ENCODE data around the gene KIAA1217.

KIAA1217 gene

DNA sequence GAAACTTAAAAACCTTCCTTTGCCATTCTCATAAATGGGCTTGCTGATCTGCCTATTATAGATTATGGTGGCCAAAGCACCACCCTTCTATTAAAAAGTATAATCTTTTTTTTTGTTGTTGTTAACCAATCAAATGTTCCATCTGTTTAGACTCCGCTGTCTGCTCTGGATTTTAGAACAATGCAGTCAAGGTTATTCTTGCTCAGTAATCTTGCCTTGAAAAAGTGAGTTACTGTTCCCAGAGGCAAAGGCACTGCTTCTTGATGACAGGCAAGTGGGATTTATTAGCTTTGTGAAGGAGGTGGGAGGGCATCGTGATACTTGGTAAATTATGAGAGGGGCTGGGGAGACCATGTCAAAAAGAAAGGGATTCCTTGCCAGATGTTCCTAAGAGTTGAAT lies 143.5 kb downstream of the KIAA1217 start:
- WGBS, 2 donors (ENCODE audit: extremely low coverage in 2 of 2, insufficient read length in 2 of 2, insufficient replicate concordance in 1 of 2) = no CpG with 5 or more reads among the region's 2 CpGs
- DNase-seq (ENCODE audit: low spot score) = no peak
- H3K9ac ChIP-seq (ENCODE audit: low read depth, low read length, poor library complexity) = no peak overlapping the region
- H3K79me1 ChIP-seq (ENCODE audit: low read depth, low read length) = no peaks in the 10 kb centered on the region
- peaks cover 1 to 2% of the 10 kb centered on the region in 2 donors for H3K9me3 ChIP-seq (replicated peaks in 1 of 2; ENCODE audit: control insufficient read depth in 2 of 2, insufficient read depth in 1 of 2, low read depth in 1 of 2, low read length in 2 of 2)
- H3K18ac ChIP-seq (ENCODE audit: low read length) = no peak overlapping the region
- H2BK5ac ChIP-seq (ENCODE audit: low read length) = no peak overlapping the region
- no peaks in the 10 kb centered on the region for H3K36me3 ChIP-seq (replicated peaks in 1 of 2; ENCODE audit: control insufficient read depth in 2 of 2, insufficient read depth in 2 of 2, low read length in 2 of 2)
- no peak overlapping the region for H2AFZ ChIP-seq (ENCODE audit: low read length)
- no peak overlapping the region for H3K23ac ChIP-seq (ENCODE audit: low read depth, low read length, poor library complexity)
- H3K27me3 ChIP-seq (ENCODE audit: control insufficient read depth in 3 of 3, insufficient read depth in 3 of 3, low read depth in 1 of 3, low read length in 3 of 3) = peaks cover 0 to 2% (median 0%) of the 10 kb centered on the region in 3 experiments
- H3K14ac ChIP-seq (ENCODE audit: low read length) = no peak overlapping the region
- no peak overlapping the region for H3K4me2 ChIP-seq (ENCODE audit: insufficient read depth, low read length, poor library complexity, severe bottlenecking)
- no peak overlapping the region for H2BK15ac ChIP-seq (ENCODE audit: low read length)
- no peak overlapping the region for H2BK12ac ChIP-seq (ENCODE audit: low read length)
- peaks cover 11 to 26% of the 10 kb centered on the region in 2 donors for H3K4me1 ChIP-seq (ENCODE audit: control insufficient read depth in 2 of 2, insufficient read depth in 1 of 2, low read depth in 1 of 2, low read length in 2 of 2)
- no peak overlapping the region for H2BK120ac ChIP-seq (ENCODE audit: low read depth, low read length)
- H2AK5ac ChIP-seq (ENCODE audit: low read depth, low read length) = no peak overlapping the region
- H4K91ac ChIP-seq (ENCODE audit: low read depth, low read length, poor library complexity) = no peak overlapping the region
- no peak overlapping the region for H4K8ac ChIP-seq (ENCODE audit: low read depth, low read length)
- H3K27ac ChIP-seq (replicated peaks; ENCODE audit: low read length) = no peak overlapping the region
- H3K4me3 ChIP-seq (ENCODE audit: low read length in 2 of 2) = no peak overlapping the region
- no peak overlapping the region for H3K4ac ChIP-seq (ENCODE audit: low read length)

DNA sequence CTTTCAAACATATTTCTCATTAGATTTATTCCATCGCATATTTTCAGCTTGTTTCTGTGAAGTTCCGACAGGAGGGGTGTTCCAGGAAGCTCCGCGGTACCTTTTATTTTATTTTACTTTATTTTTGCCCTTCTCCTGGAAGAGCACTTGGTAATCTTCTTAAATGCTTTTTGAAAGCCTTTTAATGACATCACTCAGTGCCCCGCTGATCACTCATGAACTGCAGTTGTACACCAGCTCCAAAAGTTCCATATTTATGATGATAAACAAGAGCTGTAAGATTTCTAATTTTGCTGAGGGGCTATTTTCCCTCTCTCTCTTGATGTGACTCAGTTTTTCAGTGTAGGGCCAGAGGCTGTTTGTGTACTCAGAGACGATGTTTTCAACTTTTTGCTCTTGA lies 144.4 kb downstream of the KIAA1217 start:
- Histone ChIP-seq H3K23ac (ENCODE audit: low read depth, low read length, poor library complexity) (no peak overlapping the region), H4K8ac (ENCODE audit: low read depth, low read length) (no peak overlapping the region), H3K4me1 (ENCODE audit: control insufficient read depth in 2 of 2, insufficient read depth in 1 of 2, low read depth in 1 of 2, low read length in 2 of 2) (peaks cover 19 to 33% of the 10 kb centered on the region in 2 donors), H3K4me2 (ENCODE audit: insufficient read depth, low read length, poor library complexity, severe bottlenecking) (no peak overlapping the region), H3K4me3 (ENCODE audit: low read length in 2 of 2) (no peak overlapping the region), H3K9me3 (replicated peaks in 1 of 2; ENCODE audit: control insufficient read depth in 2 of 2, insufficient read depth in 1 of 2, low read depth in 1 of 2, low read length in 2 of 2) (peaks cover 1 to 2% of the 10 kb centered on the region in 2 donors), H4K91ac (ENCODE audit: low read depth, low read length, poor library complexity) (no peak overlapping the region), H3K18ac (ENCODE audit: low read length) (no peak overlapping the region), H2BK12ac (ENCODE audit: low read length) (no peak overlapping the region), H3K79me1 (ENCODE audit: low read depth, low read length) (no peaks in the 10 kb centered on the region), H3K36me3 (replicated peaks in 1 of 2; ENCODE audit: control insufficient read depth in 2 of 2, insufficient read depth in 2 of 2, low read length in 2 of 2) (no peaks in the 10 kb centered on the region), H3K27me3 (ENCODE audit: control insufficient read depth in 3 of 3, insufficient read depth in 3 of 3, low read depth in 1 of 3, low read length in 3 of 3) (peaks cover 0 to 2% (median 0%) of the 10 kb centered on the region in 3 experiments), H3K14ac (ENCODE audit: low read length) (no peak overlapping the region), H3K4ac (ENCODE audit: low read length) (no peak overlapping the region), H2BK15ac (ENCODE audit: low read length) (no peak overlapping the region), H2BK120ac (ENCODE audit: low read depth, low read length) (no peak overlapping the region), H2AK5ac (ENCODE audit: low read depth, low read length) (no peak overlapping the region), H2BK5ac (ENCODE audit: low read length) (no peak overlapping the region), H3K9ac (ENCODE audit: low read depth, low read length, poor library complexity) (no peak overlapping the region), H2AFZ (ENCODE audit: low read length) (no peak overlapping the region), H3K27ac (replicated peaks; ENCODE audit: low read length) (no peak overlapping the region)
- no CpG with 5 or more reads among the region's 6 CpGs for WGBS, 2 donors (ENCODE audit: extremely low coverage in 2 of 2, insufficient read length in 2 of 2, insufficient replicate concordance in 1 of 2)
- DNase-seq (ENCODE audit: low spot score) = no peak

DNA sequence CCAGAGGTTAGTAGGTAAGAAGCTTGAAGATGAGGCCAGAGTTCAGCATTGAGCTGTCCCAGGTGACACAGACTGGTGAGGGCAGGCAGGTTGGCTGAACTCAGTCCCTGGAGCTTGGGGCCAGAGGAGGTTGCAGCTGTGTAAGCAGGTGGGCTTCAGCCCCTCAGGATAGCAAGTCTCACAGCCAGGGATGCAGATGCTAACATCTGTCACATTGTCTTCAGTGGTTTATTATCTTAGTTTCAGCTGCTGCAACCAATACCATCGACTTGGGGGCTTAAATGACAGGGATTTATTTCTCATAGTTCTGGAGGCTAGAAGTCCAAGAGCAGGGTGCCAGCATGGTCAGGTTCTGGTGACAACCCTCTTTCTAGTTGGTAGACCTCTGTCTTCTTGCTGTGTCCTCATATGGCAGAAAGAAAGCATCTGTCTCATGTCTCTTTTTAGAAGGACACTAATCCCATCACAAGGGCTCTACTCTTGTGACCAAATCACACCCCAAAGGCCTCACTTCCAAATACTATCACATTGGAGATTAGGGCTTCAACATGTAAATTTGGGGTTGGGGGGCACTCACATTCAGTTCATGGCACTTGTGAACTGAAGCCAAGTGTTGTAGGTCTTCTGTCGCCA lies 146.2 kb downstream of the KIAA1217 start:
- H4K91ac ChIP-seq (ENCODE audit: low read depth, low read length, poor library complexity) = no peak overlapping the region
- H3K4me1 ChIP-seq (ENCODE audit: control insufficient read depth in 2 of 2, insufficient read depth in 1 of 2, low read depth in 1 of 2, low read length in 2 of 2) = peaks cover 19 to 34% of the 10 kb centered on the region in 2 donors
- no peak overlapping the region for H2BK12ac ChIP-seq (ENCODE audit: low read length)
- no peaks in the 10 kb centered on the region for H3K79me1 ChIP-seq (ENCODE audit: low read depth, low read length)
- no CpG with 5 or more reads among the region's 2 CpGs for WGBS, 2 donors (ENCODE audit: extremely low coverage in 2 of 2, insufficient read length in 2 of 2, insufficient replicate concordance in 1 of 2)
- H3K23ac ChIP-seq (ENCODE audit: low read depth, low read length, poor library complexity) = no peak overlapping the region
- peak overlapping the region; percentile 49 for H3K18ac ChIP-seq (ENCODE audit: low read length)
- H2BK5ac ChIP-seq (ENCODE audit: low read length) = no peak overlapping the region
- no peak overlapping the region for H3K4me3 ChIP-seq (ENCODE audit: low read length in 2 of 2)
- no peak overlapping the region for H3K14ac ChIP-seq (ENCODE audit: low read length)
- H3K9ac ChIP-seq (ENCODE audit: low read depth, low read length, poor library complexity) = no peak overlapping the region
- H2BK120ac ChIP-seq (ENCODE audit: low read depth, low read length) = no peak overlapping the region
- H3K9me3 ChIP-seq (replicated peaks in 1 of 2; ENCODE audit: control insufficient read depth in 2 of 2, insufficient read depth in 1 of 2, low read depth in 1 of 2, low read length in 2 of 2) = peaks cover 1 to 2% of the 10 kb centered on the region in 2 donors
- no peak overlapping the region for H3K27ac ChIP-seq (replicated peaks; ENCODE audit: low read length)
- H3K4me2 ChIP-seq (ENCODE audit: insufficient read depth, low read length, poor library complexity, severe bottlenecking) = no peak overlapping the region
- no peak overlapping the region for H4K8ac ChIP-seq (ENCODE audit: low read depth, low read length)
- no peak overlapping the region for H3K4ac ChIP-seq (ENCODE audit: low read length)
- no peaks in the 10 kb centered on the region for H3K36me3 ChIP-seq (replicated peaks in 1 of 2; ENCODE audit: control insufficient read depth in 2 of 2, insufficient read depth in 2 of 2, low read length in 2 of 2)
- no peak overlapping the region for H2BK15ac ChIP-seq (ENCODE audit: low read length)
- H2AFZ ChIP-seq (ENCODE audit: low read length) = no peak overlapping the region
- H3K27me3 ChIP-seq (ENCODE audit: control insufficient read depth in 3 of 3, insufficient read depth in 3 of 3, low read depth in 1 of 3, low read length in 3 of 3) = peaks cover 0 to 2% (median 0%) of the 10 kb centered on the region in 3 experiments
- H2AK5ac ChIP-seq (ENCODE audit: low read depth, low read length) = no peak overlapping the region
- no peak for DNase-seq (ENCODE audit: low spot score)

- H3K4me3 ChIP-seq (ENCODE audit: low read length in 2 of 2) = no peak overlapping the region
- no peak overlapping the region for H2AK5ac ChIP-seq (ENCODE audit: low read depth, low read length)
- DNase-seq (ENCODE audit: low spot score) = peak; percentile 43
- no peak overlapping the region for H3K4ac ChIP-seq (ENCODE audit: low read length)
- H4K8ac ChIP-seq (ENCODE audit: low read depth, low read length) = no peak overlapping the region
- no peak overlapping the region for H4K91ac ChIP-seq (ENCODE audit: low read depth, low read length, poor library complexity)
- H3K4me1 ChIP-seq (ENCODE audit: control insufficient read depth in 2 of 2, insufficient read depth in 1 of 2, low read depth in 1 of 2, low read length in 2 of 2) = peaks cover 14 to 24% of the 10 kb centered on the region in 2 donors
- H3K36me3 ChIP-seq (replicated peaks in 1 of 2; ENCODE audit: control insufficient read depth in 2 of 2, insufficient read depth in 2 of 2, low read length in 2 of 2) = no peaks in the 10 kb centered on the region
- H3K27me3 ChIP-seq (ENCODE audit: control insufficient read depth in 3 of 3, insufficient read depth in 3 of 3, low read depth in 1 of 3, low read length in 3 of 3) = peaks cover 0 to 2% (median 0%) of the 10 kb centered on the region in 3 experiments
- no peak overlapping the region for H3K4me2 ChIP-seq (ENCODE audit: insufficient read depth, low read length, poor library complexity, severe bottlenecking)
- H2BK15ac ChIP-seq (ENCODE audit: low read length) = no peak overlapping the region
- no peak overlapping the region for H2BK5ac ChIP-seq (ENCODE audit: low read length)
- no peak overlapping the region for H3K9ac ChIP-seq (ENCODE audit: low read depth, low read length, poor library complexity)
- H3K14ac ChIP-seq (ENCODE audit: low read length) = no peak overlapping the region
- H3K9me3 ChIP-seq (replicated peaks in 1 of 2; ENCODE audit: control insufficient read depth in 2 of 2, insufficient read depth in 1 of 2, low read depth in 1 of 2, low read length in 2 of 2) = peaks cover 0 to 1% of the 10 kb centered on the region in 2 donors
- no peak overlapping the region for H3K27ac ChIP-seq (replicated peaks; ENCODE audit: low read length)
- no peak overlapping the region for H2BK120ac ChIP-seq (ENCODE audit: low read depth, low read length)
- no peaks in the 10 kb centered on the region for H3K79me1 ChIP-seq (ENCODE audit: low read depth, low read length)
- no peak overlapping the region for H3K23ac ChIP-seq (ENCODE audit: low read depth, low read length, poor library complexity)
- no peak overlapping the region for H3K18ac ChIP-seq (ENCODE audit: low read length)
- H2BK12ac ChIP-seq (ENCODE audit: low read length) = no peak overlapping the region
- no CpG with 5 or more reads among the region's 8 CpGs for WGBS, 2 donors (ENCODE audit: extremely low coverage in 2 of 2, insufficient read length in 2 of 2, insufficient replicate concordance in 1 of 2)
- H2AFZ ChIP-seq (ENCODE audit: low read length) = peak overlapping the region; percentile 38
These were observed 148.5 kb downstream of the KIAA1217 start for GRCh38 chr10:24357344-24358004.

Data from neuronal stem cell (in vitro differentiated cells).